ENCODE results near the gene ZFYVE1.

DNA sequence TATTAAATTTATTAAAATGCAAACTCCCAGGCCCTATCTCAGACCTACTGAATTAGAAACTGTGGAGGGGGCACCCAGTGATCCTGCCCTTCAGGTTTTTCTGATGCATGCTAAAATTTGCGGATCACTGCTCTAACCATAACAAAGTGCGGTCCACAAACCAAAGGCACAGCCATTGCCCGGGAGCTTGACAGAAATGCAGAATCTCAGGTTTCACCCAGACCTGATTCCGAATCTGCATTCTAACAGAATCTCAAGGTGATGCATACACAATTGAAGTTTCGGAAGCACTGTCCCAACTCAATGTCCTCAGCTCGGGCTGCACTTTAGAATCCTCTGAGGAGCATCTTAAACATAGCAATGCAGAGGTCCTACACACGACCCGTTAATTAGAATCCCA, 46.0 kb downstream of the ZFYVE1 start:
- TF ChIP-seq, protein P1, sequence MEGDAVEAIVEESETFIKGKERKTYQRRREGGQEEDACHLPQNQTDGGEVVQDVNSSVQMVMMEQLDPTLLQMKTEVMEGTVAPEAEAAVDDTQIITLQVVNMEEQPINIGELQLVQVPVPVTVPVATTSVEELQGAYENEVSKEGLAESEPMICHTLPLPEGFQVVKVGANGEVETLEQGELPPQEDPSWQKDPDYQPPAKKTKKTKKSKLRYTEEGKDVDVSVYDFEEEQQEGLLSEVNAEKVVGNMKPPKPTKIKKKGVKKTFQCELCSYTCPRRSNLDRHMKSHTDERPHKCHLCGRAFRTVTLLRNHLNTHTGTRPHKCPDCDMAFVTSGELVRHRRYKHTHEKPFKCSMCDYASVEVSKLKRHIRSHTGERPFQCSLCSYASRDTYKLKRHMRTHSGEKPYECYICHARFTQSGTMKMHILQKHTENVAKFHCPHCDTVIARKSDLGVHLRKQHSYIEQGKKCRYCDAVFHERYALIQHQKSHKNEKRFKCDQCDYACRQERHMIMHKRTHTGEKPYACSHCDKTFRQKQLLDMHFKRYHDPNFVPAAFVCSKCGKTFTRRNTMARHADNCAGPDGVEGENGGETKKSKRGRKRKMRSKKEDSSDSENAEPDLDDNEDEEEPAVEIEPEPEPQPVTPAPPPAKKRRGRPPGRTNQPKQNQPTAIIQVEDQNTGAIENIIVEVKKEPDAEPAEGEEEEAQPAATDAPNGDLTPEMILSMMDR (IDR thresholded peaks at IDR 0.05; ENCODE audit: poor library complexity), result no peak
- TF ChIP-seq EZH2 (IDR thresholded peaks at IDR 0.05; ENCODE audit: borderline replicate concordance), result no peak
